IPS DF 19.7 (cell line): ENCODE measurements around the gene UQCRQ.

ENCODE experiments used
- DNase-seq: peaks from one replicate; pipeline ENCODE4 v3.0.0-alpha.2; 2013; ENCODE audit warnings: low read depth, low spot score

UQCRQ gene

DNA sequence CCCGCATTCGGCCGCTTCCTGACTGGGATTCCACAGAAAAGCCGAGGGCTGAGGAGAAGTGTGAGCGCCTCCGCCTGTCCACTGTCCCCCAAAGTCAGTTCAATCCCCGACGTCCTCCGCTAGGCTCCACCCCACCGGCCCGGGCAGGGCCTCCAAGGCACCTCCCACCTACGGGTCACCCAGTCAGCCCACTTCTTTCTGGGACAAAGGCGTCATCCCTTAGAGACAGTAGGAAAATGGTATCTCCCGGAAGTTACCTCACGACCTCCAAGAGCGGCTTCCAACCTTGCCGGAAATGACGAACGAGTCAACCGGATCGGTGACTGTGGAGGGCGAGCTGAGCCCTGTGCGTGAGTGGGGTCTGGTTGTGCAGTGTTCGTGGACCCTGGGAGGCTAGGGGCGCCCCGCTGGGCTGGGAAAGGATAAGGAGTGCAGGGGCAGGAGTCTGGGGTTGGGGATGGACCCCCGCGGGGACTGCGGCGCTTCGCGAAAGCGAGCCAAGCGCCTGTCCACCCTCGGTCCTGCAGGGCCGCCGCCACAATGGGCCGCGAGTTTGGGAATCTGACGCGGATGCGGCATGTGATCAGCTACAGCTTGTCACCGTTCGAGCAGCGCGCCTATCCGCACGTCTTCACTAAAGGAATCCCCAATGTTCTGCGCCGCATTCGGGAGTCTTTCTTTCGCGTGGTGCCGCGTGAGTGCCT lies at the start of gene UQCRQ, which contains the start of gene GDF9:
TSS of gene UQCRQ (plus strand) at position 301 of the 704 bp plus-strand sequence. CDS start at position 541, 240 bp downstream.
TSS of gene GDF9 (minus strand) at position 128 of the 704 bp plus-strand sequence. CDS start 1,936 bp downstream, outside the sequence.
- peak; percentile 100 for DNase-seq

DNA sequence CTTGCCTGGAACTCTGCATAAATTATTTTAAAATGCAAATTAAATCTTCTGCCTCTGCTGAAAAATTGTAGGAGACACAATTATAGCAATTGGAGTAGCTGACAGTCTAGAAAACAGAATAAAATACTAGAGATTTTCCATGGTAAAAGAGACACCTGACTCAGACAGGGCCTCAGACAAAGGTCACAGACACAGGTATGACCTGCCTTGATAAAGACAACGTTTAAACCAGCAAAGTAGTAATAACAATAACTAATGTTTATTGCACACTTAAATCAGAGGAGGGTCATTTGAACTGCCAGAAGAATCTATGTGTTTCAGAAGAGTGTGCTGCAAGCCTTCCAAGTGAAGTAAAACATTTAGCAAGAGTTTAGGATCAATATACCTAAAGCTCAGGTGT lies 49.4 kb upstream of the UQCRQ start:
- no peak for DNase-seq

DNA sequence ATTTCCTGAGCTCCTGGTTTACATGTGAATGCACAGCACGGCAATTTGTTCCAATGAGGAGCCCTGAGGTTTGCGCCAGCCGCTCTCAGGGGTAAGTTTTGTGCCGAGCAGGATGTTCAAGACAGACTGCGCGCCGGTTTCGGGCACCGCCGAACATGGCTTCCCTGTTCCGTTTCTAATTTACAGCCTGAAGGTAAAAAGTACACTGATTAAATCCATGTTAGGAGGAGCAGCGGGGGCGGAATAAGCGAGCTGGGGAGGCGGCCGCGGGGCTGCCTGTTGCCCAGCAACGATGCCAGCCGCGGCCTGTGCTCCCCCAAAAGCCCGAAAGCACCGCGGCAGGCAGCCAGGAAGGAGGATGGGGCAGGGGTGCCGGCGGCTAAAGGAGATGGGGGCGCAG lies 47.0 kb upstream of the UQCRQ start:
- no peak for DNase-seq

DNA sequence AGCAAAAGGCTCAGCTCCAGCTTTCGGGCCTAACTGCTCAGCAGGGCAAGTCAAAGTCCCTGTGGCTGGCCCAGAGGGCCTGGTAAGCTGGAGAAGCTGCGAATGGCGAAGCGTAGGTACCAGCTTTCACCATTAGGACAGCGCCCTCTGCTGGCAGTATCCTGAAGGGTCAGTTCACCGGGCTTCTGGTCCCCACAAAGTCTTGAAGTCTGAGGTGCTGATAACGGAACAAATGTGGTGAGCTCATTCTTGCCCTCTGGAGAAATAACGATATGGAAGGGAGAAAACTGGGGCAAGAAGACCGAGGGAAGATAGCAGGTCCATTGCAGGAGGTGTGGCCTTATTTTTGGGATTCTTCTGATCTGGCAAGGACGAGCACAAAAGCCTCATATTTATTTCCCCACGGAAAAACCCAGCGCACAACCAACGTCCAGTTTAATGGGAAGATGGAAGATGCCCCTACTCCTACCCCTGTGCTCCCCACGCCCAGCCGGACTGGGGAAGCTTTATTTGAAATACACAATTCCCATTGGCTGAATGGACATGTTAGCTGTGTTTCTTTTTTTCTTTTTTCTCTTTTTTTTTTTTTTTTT lies 46.2 kb upstream of the UQCRQ start:
- DNase-seq: no peak

DNA sequence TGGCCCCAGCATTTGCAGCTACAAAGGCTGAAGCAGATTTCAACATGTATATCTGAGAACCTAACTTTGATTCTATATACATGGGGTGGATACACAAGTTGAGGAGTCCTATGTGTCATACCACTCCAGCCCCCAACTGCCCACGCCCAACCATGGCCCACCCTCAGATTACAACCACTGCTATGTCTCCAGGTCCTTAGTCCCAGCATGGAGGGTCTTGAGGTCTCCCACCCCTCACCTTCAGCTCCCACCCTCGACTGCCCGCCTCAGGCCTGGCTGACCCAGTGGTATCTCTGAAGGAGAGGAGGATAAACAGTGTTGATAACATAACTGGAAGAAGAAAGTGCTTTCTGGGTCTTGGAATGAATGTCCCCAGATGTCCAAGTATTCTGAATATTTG lies 45.1 kb upstream of the UQCRQ start:
- no peak for DNase-seq

DNA sequence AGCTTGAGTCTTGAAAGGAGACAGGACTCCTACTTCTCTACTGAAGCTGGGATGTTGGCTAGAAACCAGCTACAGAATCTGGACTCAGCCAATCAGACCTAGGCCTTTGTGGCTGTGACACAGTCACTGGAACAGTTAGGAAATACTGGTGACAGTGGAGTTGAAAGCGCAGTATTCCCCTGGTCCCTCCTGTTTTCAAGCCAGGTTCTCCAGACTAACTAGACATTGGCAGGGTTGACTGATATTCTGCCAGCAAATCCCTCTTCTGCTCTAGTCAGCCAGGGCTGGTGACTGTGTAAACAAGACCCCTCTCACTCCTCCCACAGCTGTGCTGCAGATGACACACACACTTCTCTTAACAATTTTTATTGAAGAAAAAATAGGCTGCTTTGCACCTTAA lies 44.7 kb upstream of the UQCRQ start:
- DNase-seq: no peak

DNA sequence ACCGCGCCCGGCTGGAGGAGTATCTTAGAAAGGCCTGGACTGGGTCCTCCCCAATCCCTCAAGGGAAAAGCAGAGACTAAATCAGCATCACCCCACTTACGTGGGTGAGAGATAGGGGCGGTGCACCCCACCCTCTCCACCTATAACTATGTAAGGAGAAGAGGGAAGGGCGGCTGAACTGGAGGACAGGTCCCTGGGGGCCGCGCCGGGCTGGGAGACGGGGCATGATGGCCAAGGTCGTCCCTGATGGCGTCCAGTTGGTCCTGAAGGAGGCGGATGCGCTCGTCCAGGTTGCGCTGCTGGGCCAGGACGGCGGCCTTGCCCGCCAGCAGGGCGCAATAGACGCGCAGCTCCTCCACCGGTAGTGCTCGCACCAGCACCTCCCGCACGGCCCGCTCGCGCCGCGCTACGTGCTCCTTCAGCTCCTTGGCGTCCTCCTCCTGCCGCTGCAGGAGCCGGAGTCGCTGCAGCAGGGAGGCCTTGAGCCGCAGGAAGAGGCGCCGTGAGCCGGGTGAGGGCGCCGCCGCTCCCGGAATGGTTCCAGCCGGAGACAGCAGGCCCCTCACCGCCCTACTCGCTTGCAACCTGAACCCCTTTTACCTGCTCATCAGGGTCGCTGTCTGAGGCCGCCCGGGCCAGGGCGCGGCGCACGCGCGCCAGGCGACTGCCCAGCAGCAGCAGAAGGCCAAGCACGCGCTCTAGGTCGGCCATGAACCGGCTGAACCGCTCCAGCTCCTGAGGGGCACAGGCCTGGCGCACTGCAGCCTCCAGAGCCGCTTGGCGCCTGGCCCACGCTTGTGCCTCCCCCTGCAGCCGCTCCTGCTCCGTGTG lies 43.6 kb upstream of the UQCRQ start:
- no peak for DNase-seq

DNA sequence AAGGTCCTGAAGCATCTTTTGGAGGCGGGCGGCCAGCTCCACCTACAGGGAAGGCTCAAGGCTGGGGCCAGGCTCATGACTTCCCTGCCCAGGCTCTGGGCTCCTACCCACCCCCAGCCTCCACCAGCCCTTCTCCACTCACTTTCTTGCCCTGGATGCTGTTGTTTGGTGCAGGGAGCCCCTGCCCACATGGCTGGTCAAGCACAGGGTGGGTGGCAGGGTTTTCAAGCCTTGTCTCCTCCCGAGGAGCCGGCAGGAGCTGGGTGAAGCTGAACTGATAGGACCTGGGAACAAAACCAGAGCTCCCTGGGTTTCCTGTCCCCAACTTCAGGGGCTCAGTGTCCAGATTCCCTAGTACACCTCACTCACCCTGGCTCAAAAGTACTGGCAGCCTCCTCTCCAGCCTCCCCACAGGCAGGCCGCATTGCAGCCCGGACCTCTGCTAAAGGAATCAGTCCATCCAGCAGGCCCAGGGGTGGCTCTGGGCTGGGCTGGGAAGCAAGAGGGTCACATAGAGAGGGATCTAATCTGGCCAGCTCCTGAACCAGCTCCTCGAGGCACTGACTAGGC lies 42.9 kb upstream of the UQCRQ start:
- no peak for DNase-seq

DNA sequence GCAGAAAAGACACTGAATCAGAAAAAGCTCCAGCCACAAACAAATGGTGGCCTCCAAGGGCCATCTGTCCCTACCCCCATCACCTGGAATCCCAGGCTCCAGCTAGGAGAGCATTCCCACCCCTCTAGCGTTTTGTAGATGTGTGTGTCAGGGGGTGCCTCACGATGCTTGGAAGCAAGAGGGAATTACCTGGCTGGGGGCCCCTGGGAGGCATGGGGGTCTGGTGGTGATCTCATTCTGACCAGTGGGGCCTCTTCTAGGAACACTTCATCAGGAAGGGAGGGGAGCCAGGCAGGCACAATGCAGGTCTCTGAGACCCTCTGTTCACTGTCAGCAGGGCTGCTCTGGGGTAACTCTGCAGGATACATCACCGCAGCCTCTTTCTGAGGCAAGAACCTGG lies 42.0 kb upstream of the UQCRQ start:
- DNase-seq: no peak

DNA sequence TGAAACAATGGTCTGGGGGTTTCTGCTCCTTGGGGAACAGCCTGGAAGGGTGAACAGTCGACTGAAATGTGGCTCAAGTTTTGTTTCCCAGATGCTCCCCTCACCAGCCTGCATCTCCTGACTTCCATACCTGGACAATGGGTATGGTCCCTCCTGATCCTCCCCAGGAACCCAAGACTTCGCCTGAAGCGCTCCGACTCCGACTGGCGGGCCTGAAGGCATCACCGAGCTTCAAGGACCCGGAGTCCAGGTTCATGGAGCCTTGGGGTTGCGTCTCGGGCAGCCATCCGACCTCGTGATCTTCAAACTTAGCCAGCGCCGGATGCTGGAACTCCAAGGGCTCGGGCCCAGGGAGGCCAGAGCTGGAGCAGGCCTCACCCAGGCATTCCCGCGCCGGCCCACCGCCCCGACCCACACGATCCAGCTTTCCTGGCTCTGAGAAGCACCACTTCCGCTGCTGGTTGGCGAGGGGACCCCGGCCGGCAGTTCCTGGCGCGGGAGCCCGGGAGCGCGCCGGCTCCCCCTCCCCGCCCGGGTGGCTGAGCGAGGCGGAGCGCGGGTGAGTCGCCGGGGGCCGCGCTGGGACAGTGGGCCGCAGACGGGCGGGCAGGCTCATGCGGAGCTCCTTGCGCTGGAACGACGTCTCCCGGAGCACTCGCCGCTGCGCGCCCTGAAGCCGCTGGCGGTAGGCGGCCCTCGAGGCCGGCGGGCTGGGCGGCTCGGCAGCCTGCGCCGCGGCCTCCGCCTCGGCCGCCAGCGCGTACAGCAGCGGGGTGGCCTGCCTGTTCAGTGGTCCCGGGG lies 41.2 kb upstream of the UQCRQ start:
- DNase-seq: no peak

DNA sequence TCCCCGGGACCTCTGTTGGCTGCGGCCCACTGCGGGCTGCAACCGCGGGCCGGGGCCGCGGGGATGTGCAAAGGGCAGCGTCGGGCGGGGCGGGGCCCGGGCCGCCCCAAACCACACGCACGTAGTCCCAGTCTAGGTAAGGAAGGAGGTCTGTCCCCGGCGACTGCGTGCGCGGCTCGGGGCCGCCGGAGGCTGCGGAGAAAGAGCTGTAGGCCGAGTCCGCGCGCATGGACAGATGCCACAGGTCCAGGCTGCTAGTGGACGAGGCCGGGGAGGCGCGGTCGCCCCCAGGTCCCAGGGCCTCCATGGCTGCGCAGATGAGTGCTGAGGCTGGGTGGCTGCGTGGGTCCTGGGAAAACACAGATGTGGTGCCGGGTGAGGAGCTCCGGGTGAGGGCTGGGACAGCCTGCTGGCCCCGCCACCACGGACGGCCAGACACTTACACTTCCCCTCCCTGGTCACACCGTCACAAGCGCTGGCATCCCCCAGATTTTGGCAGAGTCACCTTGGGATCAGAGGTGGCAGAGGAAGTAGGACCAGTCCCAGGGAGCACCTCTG lies 40.5 kb upstream of the UQCRQ start:
- no peak for DNase-seq

DNA sequence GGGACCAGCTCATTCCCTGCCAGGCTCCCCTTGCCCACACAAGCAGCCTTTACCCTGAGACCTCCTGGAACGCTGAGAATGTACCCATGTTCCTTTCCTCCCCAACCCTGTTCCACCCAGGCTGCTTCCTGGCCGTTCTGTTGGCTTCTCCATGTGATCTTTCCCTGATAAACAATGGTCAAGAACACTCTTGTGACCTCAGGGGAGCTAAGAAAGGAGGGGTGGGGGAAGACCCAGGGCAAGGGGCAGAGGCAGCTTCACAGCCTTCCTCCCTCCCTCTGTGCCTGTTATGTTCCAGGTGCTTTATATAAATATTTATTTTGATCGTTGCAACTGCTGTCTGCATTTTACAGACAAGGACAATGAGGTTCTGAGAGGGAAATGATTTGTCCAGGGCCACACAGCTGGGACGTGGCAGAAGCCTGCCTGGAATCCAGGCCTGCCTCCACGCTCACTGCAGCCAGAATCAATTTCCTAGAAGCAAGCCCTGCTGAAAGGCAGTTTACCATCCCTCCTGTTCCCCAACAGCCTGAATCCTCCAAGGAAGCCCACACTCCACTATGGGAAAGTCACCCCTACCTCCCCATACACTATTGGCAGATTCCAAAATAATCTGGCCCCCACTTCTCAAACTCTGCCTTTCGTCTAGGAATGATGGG lies 39.9 kb upstream of the UQCRQ start:
- DNase-seq: no peak

DNA sequence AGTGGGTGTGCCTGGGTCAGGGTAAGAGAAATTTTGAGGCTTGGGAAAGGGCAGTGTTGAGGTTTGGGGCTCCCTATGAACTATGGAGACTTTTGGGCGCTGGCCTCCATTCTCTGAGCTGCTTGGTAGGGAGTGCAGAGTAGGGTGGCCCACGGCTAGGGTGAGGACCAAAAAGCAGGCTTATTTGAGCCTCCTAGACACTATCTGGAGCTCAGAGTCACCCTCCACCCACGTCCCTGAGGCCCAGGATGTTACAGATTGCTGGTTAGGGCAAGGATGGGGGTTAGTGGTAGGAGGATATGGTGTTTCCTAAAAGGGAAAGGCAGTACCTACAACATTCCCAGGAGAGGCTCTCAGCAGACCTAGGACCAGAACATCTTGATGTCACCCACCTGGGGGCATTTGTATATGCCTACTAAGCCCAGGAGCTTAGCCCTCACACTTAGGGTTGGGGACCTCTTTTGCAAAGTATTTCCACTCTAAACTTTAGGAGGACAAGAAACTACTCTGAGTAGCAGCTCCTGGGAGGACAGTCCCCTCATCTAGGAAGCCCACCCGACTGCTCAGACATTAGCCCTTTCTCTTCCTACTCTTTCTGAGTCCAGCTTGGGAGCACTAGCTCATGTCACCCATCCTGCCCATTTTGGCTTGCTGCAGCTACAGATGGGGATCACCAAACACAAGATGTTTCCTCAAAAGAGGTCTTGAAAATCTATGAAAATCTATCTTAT lies 38.3 kb upstream of the UQCRQ start:
- no peak for DNase-seq

DNA sequence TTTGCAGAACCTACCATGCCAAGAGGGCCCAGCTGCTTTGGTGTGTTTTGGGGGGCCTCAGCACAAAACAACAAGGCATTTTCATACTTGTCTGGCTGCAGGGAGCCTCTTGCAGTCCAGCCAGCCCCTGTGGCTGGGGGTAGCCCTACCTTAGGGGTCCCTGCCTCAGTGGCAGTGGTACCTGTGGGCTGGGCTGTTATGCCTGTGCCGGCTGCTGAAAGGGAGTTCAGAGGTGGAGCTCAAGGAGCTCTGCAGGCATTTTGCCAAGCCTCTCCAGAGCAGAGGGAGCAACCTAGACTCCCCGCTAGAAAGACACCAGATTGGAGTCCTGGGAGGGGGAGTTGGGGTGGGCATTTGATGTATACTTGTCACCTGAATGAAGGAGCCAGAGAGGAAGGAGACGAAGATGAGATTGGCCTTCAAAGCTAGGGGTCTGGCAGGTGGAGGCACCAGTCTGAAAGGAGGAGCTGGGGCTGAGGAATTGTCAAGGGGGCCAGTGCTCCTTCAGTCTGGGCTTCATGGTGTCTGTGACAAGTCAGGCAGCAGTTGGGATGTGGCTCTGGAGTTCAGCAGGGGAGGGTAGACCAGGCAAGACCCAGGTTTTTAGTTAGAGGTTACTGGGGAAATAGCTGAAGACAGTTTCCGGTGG lies 37.5 kb upstream of the UQCRQ start:
- no peak for DNase-seq

DNA sequence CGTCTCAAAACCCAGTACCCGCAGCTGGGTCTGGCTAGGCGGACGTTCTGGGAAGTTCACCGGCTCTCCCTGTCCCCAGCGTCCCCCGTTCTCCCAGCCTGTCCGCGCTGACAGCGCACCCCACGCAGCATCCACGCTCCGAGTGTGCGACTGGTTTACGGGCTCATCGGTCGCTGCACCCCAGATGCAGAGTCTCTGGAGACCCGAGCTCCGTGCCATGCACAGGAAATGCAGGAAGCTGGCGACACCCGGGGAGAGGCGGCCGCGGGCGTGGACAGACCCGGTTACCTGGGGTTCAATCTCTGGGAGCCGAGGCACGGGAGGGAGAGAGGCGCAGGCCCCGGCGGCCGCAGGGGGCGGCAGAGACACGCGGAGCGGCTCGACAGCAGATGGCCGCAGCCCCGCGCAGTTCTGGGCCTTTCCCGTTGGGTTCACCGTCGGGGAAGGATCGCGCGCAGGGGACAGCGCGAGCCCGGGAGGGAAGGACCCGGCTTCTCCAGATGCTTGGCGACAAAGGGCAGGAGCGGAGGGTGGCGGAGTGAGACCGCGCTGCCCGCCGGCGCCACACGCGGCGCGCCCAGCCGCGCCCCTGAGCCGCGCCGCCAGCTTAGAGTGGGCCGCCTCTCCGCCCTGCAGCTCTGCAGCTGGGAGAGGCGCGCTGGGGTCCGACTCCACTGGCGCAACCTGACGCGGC lies 36.6 kb upstream of the UQCRQ start:
- DNase-seq: no peak

DNA sequence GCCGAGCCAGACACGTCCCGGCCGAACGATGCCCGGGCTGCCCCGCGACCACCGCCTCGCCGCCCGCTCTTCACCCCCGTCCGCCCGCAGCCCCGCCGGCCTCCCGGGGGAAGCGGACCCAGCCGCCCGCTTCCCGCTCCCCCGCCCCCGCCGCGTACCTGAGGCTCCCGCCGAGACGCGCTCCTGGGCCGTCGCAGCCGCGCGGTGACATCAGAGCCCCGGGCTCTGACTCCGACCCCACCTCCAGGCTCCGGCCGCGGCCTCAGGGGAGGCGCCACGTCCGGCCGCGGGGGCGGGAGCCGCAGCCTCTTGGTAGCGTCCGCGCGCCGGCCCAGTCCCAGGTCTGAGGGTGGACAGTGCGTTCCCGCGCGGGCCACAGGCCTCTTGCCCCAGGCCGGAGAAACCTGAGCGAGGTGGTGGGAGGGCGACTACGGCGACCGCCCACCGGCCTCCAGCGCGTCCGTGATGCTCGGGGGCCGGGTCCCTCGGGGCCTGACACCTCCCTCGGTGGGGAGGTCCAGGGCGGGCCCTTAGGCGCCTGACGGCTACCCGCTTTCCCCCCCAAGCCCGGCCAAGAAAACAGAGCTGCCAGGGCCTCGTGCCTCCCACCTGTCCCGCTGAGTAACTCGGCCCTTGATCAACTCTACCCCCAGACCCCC lies 35.9 kb upstream of the UQCRQ start, which contains the start of gene SHROOM1:
TSS of gene SHROOM1 (minus strand) at position 212 of the 659 bp plus-strand sequence. CDS start 4,507 bp downstream, outside the sequence.
- DNase-seq: no peak

DNA sequence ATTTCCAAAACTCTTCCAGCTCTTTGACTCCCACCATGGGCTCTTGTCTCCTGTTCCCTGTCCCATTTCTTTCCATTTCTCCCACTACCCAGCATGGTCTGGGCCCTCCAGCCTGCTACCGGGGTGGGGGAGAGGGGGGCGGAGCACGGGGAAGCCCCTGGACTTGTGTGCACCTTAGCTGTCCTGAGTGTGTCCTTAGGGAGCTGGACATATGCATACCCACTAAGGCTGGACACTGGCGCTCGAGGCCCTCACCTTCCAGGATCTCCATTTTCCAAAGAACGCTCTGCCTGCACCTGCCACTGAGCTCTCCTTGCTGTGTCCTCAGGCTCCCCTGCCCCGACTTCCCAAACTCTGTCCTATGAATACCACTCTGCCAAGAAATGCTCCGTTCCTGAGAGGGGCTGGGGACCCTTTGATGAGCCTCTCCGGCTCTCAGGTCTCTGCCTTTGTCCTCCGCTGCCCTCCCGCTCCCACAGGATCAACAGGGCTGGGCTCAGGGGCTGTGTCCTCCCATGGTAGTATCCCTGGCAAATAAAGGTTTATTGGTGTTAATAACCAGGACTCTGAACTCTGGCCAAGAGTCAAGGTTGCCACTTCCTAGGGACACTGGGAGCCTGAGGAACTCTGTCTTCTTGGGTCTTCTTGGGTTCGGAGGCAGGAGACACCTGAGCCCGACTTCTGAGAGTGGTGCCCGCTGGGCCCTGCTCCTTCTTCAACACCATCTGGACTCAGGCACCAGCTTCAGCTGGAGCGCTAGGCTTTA lies 35.2 kb upstream of the UQCRQ start:
- no peak for DNase-seq
